K562 treated with DMSO at 1 percent for 48 hours (cell line): ENCODE results near the gene CEACAM5. TPM values are rescaled to one million over a fixed set of nuclear protein-coding genes. Genes with fewer than 3 reads are reported as not detected.

Experiments
- total RNA-seq: library from RNA; unstranded; fragments of 300-600 nt; gene quantifications from 2 replicates; pipeline ENCODE4 v1.2.3, GENCODE V29; 2022; ENCODE audit warnings: low replicate concordance; ENCODE audit errors: extremely low read depth

CEACAM5 gene
- not detected in 2 replicates for total RNA-seq

DNA sequence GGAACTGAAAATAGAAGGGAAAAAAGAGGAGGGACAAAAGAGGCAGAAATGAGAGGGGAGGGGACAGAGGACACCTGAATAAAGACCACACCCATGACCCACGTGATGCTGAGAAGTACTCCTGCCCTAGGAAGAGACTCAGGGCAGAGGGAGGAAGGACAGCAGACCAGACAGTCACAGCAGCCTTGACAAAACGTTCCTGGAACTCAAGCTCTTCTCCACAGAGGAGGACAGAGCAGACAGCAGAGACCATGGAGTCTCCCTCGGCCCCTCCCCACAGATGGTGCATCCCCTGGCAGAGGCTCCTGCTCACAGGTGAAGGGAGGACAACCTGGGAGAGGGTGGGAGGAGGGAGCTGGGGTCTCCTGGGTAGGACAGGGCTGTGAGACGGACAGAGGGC is at the start of gene CEACAM5:
TSS of gene CEACAM5 (plus strand) at position 146 of the 400 bp plus-strand sequence. CDS start at position 252, 106 bp downstream.

GRCh38 chr19:41688098-41688497 is 20.3 kb upstream of the CEACAM5 start, which contains the start of gene CEACAM7:
Gene CEACAM7 (minus strand): TSS chr19:41688270. CDS start chr19:41688165, 105 bp downstream.

DNA sequence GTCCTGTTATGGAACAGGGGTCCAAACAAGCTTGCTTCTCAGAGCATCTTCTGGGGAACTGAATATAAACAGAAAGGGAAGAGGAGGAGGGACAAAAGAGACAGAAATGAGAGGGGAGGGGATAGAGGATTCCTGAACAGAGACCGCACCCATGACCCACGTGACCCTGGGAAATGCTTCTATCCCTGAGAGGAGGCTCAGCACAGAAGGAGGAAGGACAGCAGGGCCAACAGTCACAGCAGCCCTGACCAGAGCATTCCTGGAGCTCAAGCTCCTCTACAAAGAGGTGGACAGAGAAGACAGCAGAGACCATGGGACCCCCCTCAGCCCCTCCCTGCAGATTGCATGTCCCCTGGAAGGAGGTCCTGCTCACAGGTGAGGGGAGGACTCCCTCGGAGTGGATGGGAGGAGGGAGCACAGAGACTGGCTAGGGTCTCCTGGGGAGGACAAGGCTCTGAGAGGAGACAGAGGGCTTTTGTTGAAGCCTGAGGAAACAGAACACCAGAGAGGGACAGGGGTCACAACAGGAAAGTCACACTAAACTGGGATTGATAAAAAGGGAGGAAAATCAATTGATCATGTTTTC is 47.0 kb downstream of the CEACAM5 start, which contains the start of gene CEACAM6:
TSS of gene CEACAM6 (plus strand) at position 203 of the 586 bp plus-strand sequence. CDS start at position 312, 109 bp downstream.

Other genes with a start within 250 kb of the CEACAM5 start
- gene CEACAM21, start 132.5 kb upstream of the CEACAM5 start, total RNA-seq: not detected in 2 replicates
- not detected in 2 replicates for gene CEACAM4, start 81.6 kb upstream of the CEACAM5 start, total RNA-seq
- gene CEACAM7, start 20.4 kb upstream of the CEACAM5 start, total RNA-seq: not detected in 2 replicates
- gene CEACAM6, start 46.9 kb downstream of the CEACAM5 start, total RNA-seq: not detected in 2 replicates
- gene CEACAM3, start 88.0 kb downstream of the CEACAM5 start, total RNA-seq: not detected in 2 replicates
- gene LYPD4, start 136.1 kb downstream of the CEACAM5 start, total RNA-seq: not detected in 2 replicates
- not detected in 2 replicates for gene DMRTC2, start 136.4 kb downstream of the CEACAM5 start, total RNA-seq
- gene RPS19, start 151.6 kb downstream of the CEACAM5 start, total RNA-seq: 4,914 TPM in 1 of 2 replicates, not detected in the other
- not detected in 2 replicates for gene CD79A, start 168.7 kb downstream of the CEACAM5 start, total RNA-seq
- not detected in 2 replicates for gene ARHGEF1, start 174.6 kb downstream of the CEACAM5 start, total RNA-seq
- not detected in 2 replicates for gene ERFL, start 219.8 kb downstream of the CEACAM5 start, total RNA-seq